Aortic smooth muscle cell (primary cell): Measurements from ENCODE around the gene TRAPPC3. TPM values are rescaled to one million over a fixed set of nuclear protein-coding genes. Genes with fewer than 3 reads are reported as not detected.

Experiments
- total RNA-seq: library from RNA; depleted of rRNA; stranded (reverse); fragments of >200 nt; gene quantifications from 2 replicates; pipeline ENCODE4 v1.2.3, GENCODE V29; 2014

The TRAPPC3 gene
- total RNA-seq, result 83.5 and 86.3 TPM in 2 replicates

GRCh38 chr1:36149237-36149972 is at the start of gene TRAPPC3:
TRAPPC3 (minus strand) TSS chr1:36149486; CDS start chr1:36149378, 108 bp downstream.

DNA sequence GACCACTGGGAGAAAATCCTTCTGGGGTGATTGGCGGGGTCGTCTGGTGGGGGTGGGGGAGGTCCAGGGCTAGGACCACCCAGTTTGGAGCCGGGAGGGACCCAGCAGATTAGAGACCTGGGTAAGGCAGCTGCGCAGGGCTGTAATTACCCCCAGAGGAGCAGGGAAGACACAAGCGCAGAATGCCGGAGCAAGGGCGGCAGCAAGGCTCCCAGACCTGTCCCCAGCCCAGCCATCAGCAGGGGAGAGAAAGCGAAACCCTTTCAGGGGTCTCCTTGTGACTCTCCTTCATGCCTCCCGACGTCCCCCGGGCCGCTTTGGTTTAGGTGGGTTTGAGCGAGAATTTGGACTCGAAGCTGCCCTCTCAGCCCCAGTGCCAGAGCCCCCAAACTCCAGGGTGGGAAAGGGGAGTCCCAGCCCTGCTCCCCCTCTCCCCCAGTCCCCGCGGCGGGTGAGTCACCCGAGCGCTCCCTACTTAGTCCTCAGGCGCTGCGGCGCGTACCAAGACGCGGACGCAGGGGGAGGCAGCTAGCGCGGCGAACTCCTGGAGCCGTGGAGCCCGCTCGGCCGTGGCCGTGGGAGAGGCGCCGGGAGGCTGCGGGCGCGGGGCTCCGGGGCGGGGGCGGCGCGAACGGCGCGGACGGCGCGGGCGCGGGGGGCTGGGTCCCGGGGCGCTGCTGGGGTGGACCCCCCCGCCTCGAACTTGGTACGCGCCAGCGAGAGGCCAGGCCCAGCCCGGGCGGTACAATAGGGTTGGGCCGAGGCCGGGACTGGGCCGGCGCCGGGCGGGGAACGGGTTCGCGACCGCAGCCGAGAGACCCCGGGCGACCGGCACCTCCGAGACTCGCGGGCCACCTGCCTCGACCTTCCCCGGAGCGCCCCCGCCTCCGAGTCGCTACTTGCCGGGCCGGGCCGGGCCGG is 6.4 kb upstream of the TRAPPC3 start, which contains the start of gene MAP7D1:
TSS of gene MAP7D1 (plus strand) at position 753 of the 921 bp plus-strand sequence. CDS start 258 bp downstream, outside the sequence.

GRCh38 chr1:36125129-36125991 is 23.9 kb downstream of the TRAPPC3 start, which contains the start of gene COL8A2:
COL8A2 (minus strand) TSS chr1:36125222; CDS start chr1:36100242, 24,980 bp downstream.

GRCh38 chr1:36088577-36089392 is 60.5 kb downstream of the TRAPPC3 start, which contains the start of gene ADPRS:
ADPRS (plus strand) TSS chr1:36088892; CDS start chr1:36088905, 13 bp downstream.

Other genes with a start within 250 kb of the TRAPPC3 start
- 11.2 and 18.5 TPM in 2 replicates for gene AGO3, start 218.4 kb downstream of the TRAPPC3 start, total RNA-seq
- gene TEKT2, start 65.4 kb downstream of the TRAPPC3 start, total RNA-seq, result under 0.01 TPM in 1 of 2 replicates, not detected in the other
- gene ADPRS, start 60.6 kb downstream of the TRAPPC3 start, total RNA-seq, result 22.5 and 25.8 TPM in 2 replicates
- 5.7 and 5.9 TPM in 2 replicates for gene COL8A2, start 24.3 kb downstream of the TRAPPC3 start, total RNA-seq
- 87.5 and 88.7 TPM in 2 replicates for gene MAP7D1, start 6.7 kb upstream of the TRAPPC3 start, total RNA-seq
- gene THRAP3, start 75.0 kb upstream of the TRAPPC3 start, total RNA-seq, result 91.0 and 97.1 TPM in 2 replicates
- 1.3 and 1.7 TPM in 2 replicates for gene SH3D21, start 156.9 kb upstream of the TRAPPC3 start, total RNA-seq
- gene EVA1B, start 174.2 kb upstream of the TRAPPC3 start, total RNA-seq, result 202 and 212 TPM in 2 replicates
- gene STK40, start 236.4 kb upstream of the TRAPPC3 start, total RNA-seq, result 13.4 and 14.8 TPM in 2 replicates
- gene LSM10, start 248.4 kb upstream of the TRAPPC3 start, total RNA-seq, result 10.3 TPM in 2 replicates